GM18517 (cell line): ENCODE data around the gene SRPK2.
"Not testable (repeated sequence)": the region's sequence is repeated elsewhere in the genome, so short reads cannot be mapped to it uniquely, and the experiment has no call there.

Experiments used
- ATAC-seq: cut with Tn5 transposase; IDR thresholded peaks from one replicate; pipeline ENCODE4 v1.9.1; 2021; ENCODE audit warnings: mild to moderate bottlenecking, moderate library complexity; ENCODE audit not compliant: unreplicated experiment

SRPK2 gene

GRCh38 chr7:105345003-105345402 lies 43.7 kb downstream of the SRPK2 start:
- ATAC-seq: no peak

GRCh38 chr7:105339404-105340323 lies 49.1 kb downstream of the SRPK2 start:
- no peak for ATAC-seq

GRCh38 chr7:105337529-105337928 lies 51.2 kb downstream of the SRPK2 start:
- no peak for ATAC-seq

- ATAC-seq: no peak
Measured at GRCh38 chr7:105336009-105336408, 52.7 kb downstream of the SRPK2 start.

- not testable (repeated sequence) for ATAC-seq
Measured at GRCh38 chr7:105332661-105333060, 56.1 kb downstream of the SRPK2 start.

- no peak for ATAC-seq
Measured at GRCh38 chr7:105330526-105330925, 58.2 kb downstream of the SRPK2 start.

GRCh38 chr7:105327201-105327600 lies 61.5 kb downstream of the SRPK2 start:
- ATAC-seq: no peak

GRCh38 chr7:105325216-105325904 lies 63.4 kb downstream of the SRPK2 start:
- peak; percentile 67 for ATAC-seq

- ATAC-seq: not testable (repeated sequence)
Measured at GRCh38 chr7:105324606-105325005, 64.1 kb downstream of the SRPK2 start.

GRCh38 chr7:105323366-105323765 lies 65.4 kb downstream of the SRPK2 start:
- no peak for ATAC-seq

- ATAC-seq: no peak
Measured at GRCh38 chr7:105322655-105323277, 66.0 kb downstream of the SRPK2 start.

GRCh38 chr7:105321754-105322455 lies 66.8 kb downstream of the SRPK2 start:
- ATAC-seq: no peak

GRCh38 chr7:105320896-105321295 lies 67.8 kb downstream of the SRPK2 start:
- no peak for ATAC-seq

- ATAC-seq: no peak
Measured at GRCh38 chr7:105319578-105319977, 69.1 kb downstream of the SRPK2 start.

GRCh38 chr7:105316578-105317344 lies 72.0 kb downstream of the SRPK2 start:
- ATAC-seq: no peak

- no peak for ATAC-seq
Measured at GRCh38 chr7:105315357-105315756, 73.4 kb downstream of the SRPK2 start.

- ATAC-seq: no peak
Measured at GRCh38 chr7:105309235-105310169, 79.2 kb downstream of the SRPK2 start.

- no peak for ATAC-seq
Measured at GRCh38 chr7:105307163-105307672, 81.5 kb downstream of the SRPK2 start.

GRCh38 chr7:105306298-105306748 lies 82.4 kb downstream of the SRPK2 start:
- no peak for ATAC-seq
